Bronchial epithelial cell (primary cell): ENCODE data around the gene SORBS1. TPM values are rescaled to one million over a fixed set of nuclear protein-coding genes. Genes with fewer than 3 reads are reported as not detected.

ENCODE experiments used
- DNase-seq: peaks from one replicate; pipeline ENCODE4 v3.0.0-alpha.2; 2010; ENCODE audit warnings: low read depth
- FAIRE-seq: peaks from 2 replicates; lab custom pipeline; 2011; peaks lifted over from hg19 to GRCh38; lab: Jason Lieb, UNC
- H3K27me3 ChIP-seq: 2 replicates; pipeline ENCODE4 v1.5.1; 2011; ENCODE audit warnings: low read length; ENCODE audit not compliant: control insufficient read depth, insufficient read depth
- H3K36me3 ChIP-seq: 2 replicates; pipeline ENCODE4 v1.5.1; 2011; ENCODE audit warnings: low read length; ENCODE audit not compliant: control insufficient read depth, insufficient read depth
- H3K4me3 ChIP-seq: 2 replicates; pipeline ENCODE4 v1.5.1; 2011; ENCODE audit warnings: mild to moderate bottlenecking, low read depth, low read length, control low read depth
- CTCF ChIP-seq: IDR thresholded peaks from 2 replicates; pipeline ENCODE4 v1.5.1; 2011; ENCODE audit warnings: mild to moderate bottlenecking, moderate library complexity, low read length, control low read depth, inconsistent platforms; ENCODE audit not compliant: insufficient read depth, severe bottlenecking
- total RNA-seq: library from RNA; depleted of rRNA; stranded (reverse); fragments of >200 nt; gene quantifications from 2 replicates; pipeline ENCODE4 v1.2.1, GENCODE V29; 2014

Gene SORBS1
- total RNA-seq, 1 donor from 2014 or later, result under 0.01 TPM

GRCh38 chr10:95559896-95560277 lies 1.3 kb downstream of the SORBS1 start:
- Histone ChIP-seq H3K27me3 (peaks cover 2% of the 10 kb centered on the region), H3K36me3 (no peaks in the 10 kb centered on the region), H3K4me3 (no peak overlapping the region)
- no peak for TF ChIP-seq CTCF
- FAIRE-seq (no peak), DNase-seq (no peak)

- no peak for DNase-seq
- no peak overlapping the region for H3K4me3 ChIP-seq
- peaks cover 2% of the 10 kb centered on the region for H3K27me3 ChIP-seq
- TF ChIP-seq CTCF, result no peak
- no peaks in the 10 kb centered on the region for H3K36me3 ChIP-seq
- no peak for FAIRE-seq
Observed at GRCh38 chr10:95559471-95559870, 1.7 kb downstream of the SORBS1 start.

GRCh38 chr10:95558593-95559320 lies 2.4 kb downstream of the SORBS1 start:
- no peak for TF ChIP-seq CTCF
- H3K4me3 ChIP-seq, result no peak overlapping the region
- peaks cover 2% of the 10 kb centered on the region for H3K27me3 ChIP-seq
- DNase-seq (no peak), FAIRE-seq (no peak)
- H3K36me3 ChIP-seq, result no peaks in the 10 kb centered on the region

- Histone ChIP-seq H3K4me3 (no peak overlapping the region), H3K36me3 (no peaks in the 10 kb centered on the region), H3K27me3 (peaks cover 2% of the 10 kb centered on the region)
- DNase-seq, result no peak
- no peak for FAIRE-seq
- TF ChIP-seq CTCF, result no peak
Observed at GRCh38 chr10:95556994-95557767, 4.0 kb downstream of the SORBS1 start.

- H3K36me3 ChIP-seq, result no peaks in the 10 kb centered on the region
- H3K4me3 ChIP-seq, result no peak overlapping the region
- FAIRE-seq (no peak), DNase-seq (no peak)
- H3K27me3 ChIP-seq, result no peaks in the 10 kb centered on the region
- no peak for TF ChIP-seq CTCF
Observed at GRCh38 chr10:95553674-95554073, 7.5 kb downstream of the SORBS1 start.
